B cell (primary cell): ENCODE measurements around the gene SPSB1. TPM values are rescaled to one million over a fixed set of nuclear protein-coding genes. Genes with fewer than 3 reads are reported as not detected.

ENCODE experiments used
- ATAC-seq: fragments of 200-7000 bp; cut with Tn5 transposase; one replicate; pipeline ENCODE4 v1.10.0; 2021; ENCODE audit warnings: low read depth, mild to moderate bottlenecking, moderate number of reproducible peaks, moderate library complexity
- CTCF ChIA-PET: fragments of 350-600 bp; sonication (Branson Sonifier 250); formaldehyde crosslinking; loops from one replicate; lab custom pipeline; 2021; ENCODE audit warnings: antibody characterized with exemption, inconsistent platforms; lab: Charles Lee
- POLR2A ChIA-PET: fragments of 350-600 bp; sonication (Branson Sonifier 250); formaldehyde crosslinking; loops from one replicate; lab custom pipeline; 2021; ENCODE audit warnings: antibody characterized with exemption; lab: Charles Lee
- DNase-seq: peaks from one replicate; pipeline ENCODE4 v3.0.0; 2013
- H2AFZ ChIP-seq: 2 replicates; pipeline ENCODE4 v1.6.1; 2012; ENCODE audit warnings: mild to moderate bottlenecking, low read depth, low read length; ENCODE audit not compliant: insufficient read depth, poor library complexity, severe bottlenecking
- H3K27ac ChIP-seq, 2 donors: 1 replicate in 1 of 2; 2 replicates in 1 of 2; pipeline ENCODE4 v1.5.1; 2012 to 2013; ENCODE audit warnings: low read length in 2 of 2, mild to moderate bottlenecking in 2 of 2, moderate library complexity in 1 of 2
- H3K27me3 ChIP-seq, 4 experiments: fragments of 200-600 bp in 1 of 4; sonication (generic) in 1 of 4; replicated peaks in 1 of 4; 1 replicate in 2 of 4; 2 replicates in 2 of 4; pipeline versions ENCODE4 v1.6.1 to v1.7.0; 2013 to 2016; ENCODE audit warnings: low read length in 3 of 4, mild to moderate bottlenecking in 2 of 4, mixed read lengths in 1 of 4, moderate library complexity in 1 of 4; ENCODE audit not compliant: insufficient read depth in 4 of 4, control insufficient read depth in 3 of 4; ENCODE audit errors: control extremely low read depth in 1 of 4
- H3K36me3 ChIP-seq, 2 experiments: replicated peaks in 1 of 2; 1 replicate in 1 of 2; 2 replicates in 1 of 2; pipeline versions ENCODE4 v1.6.1 to v1.7.1; 2013; ENCODE audit warnings: low read length in 1 of 2; ENCODE audit not compliant: insufficient read depth in 2 of 2, control insufficient read depth in 1 of 2; ENCODE audit errors: control extremely low read depth in 1 of 2, extremely low read depth in 1 of 2
- H3K4me1 ChIP-seq, 2 donors: fragments of 200-600 bp in 1 of 2; sonication (generic) in 1 of 2; 1 replicate in 1 of 2; 2 replicates in 1 of 2; pipeline versions ENCODE4 v1.5.1 to v1.6.1; 2013 to 2017; ENCODE audit warnings: low read length in 2 of 2; ENCODE audit not compliant: control insufficient read depth in 2 of 2, insufficient read depth in 2 of 2
- H3K4me2 ChIP-seq: replicated peaks from 2 replicates; pipeline ENCODE3; 2012; ENCODE audit warnings: mild to moderate bottlenecking, low read depth, low read length; ENCODE audit not compliant: poor library complexity, severe bottlenecking
- H3K4me3 ChIP-seq, 5 experiments: fragments of 200-600 bp in 1 of 5; sonication (generic) in 1 of 5; 1 replicate in 3 of 5; 2 replicates in 2 of 5; pipeline versions ENCODE4 v1.5.1 to v1.7.0; 2011 to 2016; ENCODE audit warnings: low read length in 4 of 5, mild to moderate bottlenecking in 4 of 5, low read depth in 2 of 5, control low read depth in 1 of 5, moderate library complexity in 1 of 5; ENCODE audit not compliant: insufficient read depth in 1 of 5; ENCODE audit errors: control extremely low read depth in 1 of 5, extremely low read depth in 1 of 5
- H3K79me2 ChIP-seq: fragments of 200-600 bp; sonication (generic); one replicate; pipeline ENCODE4 v1.6.0; 2016; ENCODE audit warnings: low read length; ENCODE audit not compliant: control insufficient read depth, insufficient read depth
- H3K9ac ChIP-seq: fragments of 200-600 bp; sonication (generic); 2 replicates; pipeline ENCODE4 v1.6.1; 2017; ENCODE audit warnings: mild to moderate bottlenecking, low read length, moderate library complexity
- H3K9me3 ChIP-seq, 3 donors: one replicate each; pipeline versions ENCODE4 v1.6.1 to v1.7.1; 2013; ENCODE audit warnings: low read length in 2 of 3; ENCODE audit not compliant: control insufficient read depth in 2 of 3, insufficient read depth in 1 of 3; ENCODE audit errors: control extremely low read depth in 1 of 3
- H4K20me1 ChIP-seq: 2 replicates; pipeline ENCODE4 v1.6.0; 2012; ENCODE audit warnings: mild to moderate bottlenecking, low read length; ENCODE audit not compliant: insufficient read depth, control insufficient read depth, poor library complexity, severe bottlenecking
- H3K27ac Mint-ChIP-seq: one replicate; pipeline ENCODE4 v1.8.0; 2021; ENCODE audit warnings: mixed read lengths
- H3K27me3 Mint-ChIP-seq: one replicate; pipeline ENCODE4 v1.8.0; 2021; ENCODE audit warnings: mixed read lengths
- H3K4me1 Mint-ChIP-seq: one replicate; pipeline ENCODE4 v1.8.0; 2021; ENCODE audit warnings: mixed read lengths
- H3K4me3 Mint-ChIP-seq: one replicate; pipeline ENCODE4 v1.8.0; 2021; ENCODE audit warnings: mixed read lengths
- H3K9me3 Mint-ChIP-seq: one replicate; pipeline ENCODE4 v1.8.0; 2022; ENCODE audit warnings: mixed read lengths; ENCODE audit not compliant: insufficient read depth
- EZH2 ChIP-seq: IDR thresholded peaks from 2 replicates; pipeline ENCODE4 v1.6.1; 2012; ENCODE audit warnings: borderline replicate concordance, low read depth, mild to moderate bottlenecking, moderate library complexity, low read length; ENCODE audit not compliant: insufficient read depth, poor library complexity, severe bottlenecking
- WGBS: methylation state at CpG from one replicate; pipeline ENCODE4 v1.1.5; 2013; ENCODE audit warnings: missing lambda C conversion rate; ENCODE audit not compliant: insufficient coverage; 5-methylcytosine and 5-hydroxymethylcytosine counted together
- intact Hi-C: fragments of 100-400 bp; cut with micrococcal nuclease; formaldehyde crosslinking; loops from one replicate; pipeline ENCODE4 v1.10.0; 2022
- polyA plus RNA-seq: library from polyadenylated mRNA; depleted of rRNA; stranded (reverse); fragments of >200 nt; gene quantifications from 2 replicates; pipeline ENCODE4 v1.2.3, GENCODE V29; 2012
- total RNA-seq, 2 donors: library from RNA; stranded (reverse); fragments of 120-200 nt in 1 of 2; gene quantifications; 1 replicate in 1 of 2; 2 replicates in 1 of 2; pipeline versions ENCODE4 v1.2.3 to v1.2.4, GENCODE V29; 2013 to 2022
- TF ChIP-seq, protein P1 (sequence below): fragments of 200-600 bp; IDR thresholded peaks from one replicate; pipeline ENCODE4 v1.8.0; 2022; ENCODE audit warnings: antibody characterized with exemption, mild to moderate bottlenecking

Gene SPSB1
- total and polyA plus RNA-seq, 2 donors (not counting 1 experiment from before 2014, with no cell fraction given): 1.7 to 9.4 TPM

DNA sequence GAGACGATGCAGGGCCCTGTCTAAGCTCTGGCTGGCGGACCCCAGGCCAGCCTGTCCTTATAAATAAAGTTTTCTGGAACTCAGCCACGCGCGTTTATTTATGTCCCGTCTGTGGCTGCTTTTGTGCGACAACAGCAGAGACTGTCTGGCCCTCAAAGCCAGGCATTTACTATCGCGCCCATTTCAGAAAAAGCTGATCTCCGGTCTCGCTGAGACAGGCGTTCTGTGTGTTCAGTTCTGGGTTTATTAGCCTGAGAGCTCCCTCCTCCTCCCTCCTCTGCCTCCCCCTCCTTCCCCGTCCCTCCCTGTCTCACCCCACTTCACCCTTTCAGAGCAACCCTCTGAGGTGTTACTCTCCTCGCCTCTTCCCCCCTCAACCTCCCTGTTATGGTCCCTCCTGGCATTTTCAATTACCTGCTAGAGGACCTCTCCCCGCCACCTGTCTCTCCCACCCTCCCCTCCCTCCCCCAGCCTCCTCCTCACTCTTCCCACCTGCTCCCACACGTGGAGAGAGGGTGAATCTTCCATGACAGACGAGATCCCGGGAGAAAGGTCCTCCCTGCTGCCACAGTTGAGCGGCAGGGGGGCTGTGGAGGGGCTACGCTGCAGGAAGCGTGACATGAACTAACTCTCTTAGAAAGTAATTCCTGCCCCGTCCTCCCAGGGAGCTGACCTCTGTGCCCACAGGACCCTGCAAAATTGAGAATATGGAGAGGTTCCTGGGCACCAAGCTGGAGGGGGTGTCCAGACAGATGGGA lies 59.9 kb downstream of the SPSB1 start:
- Histone ChIP-seq H3K27ac (no peak overlapping the region), H3K4me3 (no peak overlapping the region), H3K27me3 (no peaks in the 10 kb centered on the region), H3K79me2 (peaks cover 49% of the 10 kb centered on the region), H3K4me1 (no peaks in the 10 kb centered on the region), H3K4me2 (no peak overlapping the region), H2AFZ (no peak overlapping the region), H3K9ac (no peak overlapping the region), H4K20me1 (no peaks in the 10 kb centered on the region), H3K9me3 (peaks cover 0 to 7% (median 0%) of the 10 kb centered on the region in 3 donors), H3K36me3 (peaks cover 0 to 11% of the 10 kb centered on the region in 2 experiments)
- Mint-ChIP-seq H3K4me3 (no peak overlapping the region), H3K27me3 (no peaks in the 10 kb centered on the region), H3K9me3 (no peaks in the 10 kb centered on the region), H3K27ac (no peak overlapping the region), H3K4me1 (no peaks in the 10 kb centered on the region)
- ATAC-seq: no peak
- intact Hi-C loops: no loop called here
- 95% methylated on average over 16 of the region's 22 CpGs for WGBS
- no peak for DNase-seq
- TF ChIP-seq, protein P1, sequence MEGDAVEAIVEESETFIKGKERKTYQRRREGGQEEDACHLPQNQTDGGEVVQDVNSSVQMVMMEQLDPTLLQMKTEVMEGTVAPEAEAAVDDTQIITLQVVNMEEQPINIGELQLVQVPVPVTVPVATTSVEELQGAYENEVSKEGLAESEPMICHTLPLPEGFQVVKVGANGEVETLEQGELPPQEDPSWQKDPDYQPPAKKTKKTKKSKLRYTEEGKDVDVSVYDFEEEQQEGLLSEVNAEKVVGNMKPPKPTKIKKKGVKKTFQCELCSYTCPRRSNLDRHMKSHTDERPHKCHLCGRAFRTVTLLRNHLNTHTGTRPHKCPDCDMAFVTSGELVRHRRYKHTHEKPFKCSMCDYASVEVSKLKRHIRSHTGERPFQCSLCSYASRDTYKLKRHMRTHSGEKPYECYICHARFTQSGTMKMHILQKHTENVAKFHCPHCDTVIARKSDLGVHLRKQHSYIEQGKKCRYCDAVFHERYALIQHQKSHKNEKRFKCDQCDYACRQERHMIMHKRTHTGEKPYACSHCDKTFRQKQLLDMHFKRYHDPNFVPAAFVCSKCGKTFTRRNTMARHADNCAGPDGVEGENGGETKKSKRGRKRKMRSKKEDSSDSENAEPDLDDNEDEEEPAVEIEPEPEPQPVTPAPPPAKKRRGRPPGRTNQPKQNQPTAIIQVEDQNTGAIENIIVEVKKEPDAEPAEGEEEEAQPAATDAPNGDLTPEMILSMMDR: no peak
- TF ChIP-seq EZH2: no peak
- ChIA-PET POLR2A (no interaction called here), CTCF (interaction anchor here (1.2 kb wide), 1 partner anchor 138 kb away, joined by 3 read pairs; no protein-coding TSS in a partner anchor)

DNA sequence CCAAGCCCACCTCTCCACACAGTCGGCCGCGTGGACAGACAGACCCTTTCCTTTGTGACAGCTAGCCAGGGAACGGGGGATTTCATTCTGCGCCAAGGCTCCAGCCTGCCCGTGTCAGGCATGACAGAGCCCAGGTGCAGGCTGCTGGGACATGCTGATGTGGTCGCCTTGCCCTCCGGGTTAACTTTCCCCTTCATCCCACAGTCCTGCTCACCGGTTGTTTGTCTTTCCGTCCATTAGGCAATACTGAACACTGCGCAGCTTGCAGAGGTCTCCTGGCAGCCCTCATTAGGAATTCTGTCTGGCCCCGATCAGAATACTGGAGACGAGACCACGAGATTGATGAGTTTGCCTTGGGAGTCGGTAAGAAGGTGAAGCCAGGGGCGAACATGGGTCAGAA lies 62.8 kb downstream of the SPSB1 start:
- WGBS: 98% methylated on average over 16 of the region's 16 CpGs
- Mint-ChIP-seq H3K4me3 (no peak overlapping the region), H3K9me3 (no peaks in the 10 kb centered on the region), H3K27me3 (no peaks in the 10 kb centered on the region), H3K27ac (no peak overlapping the region), H3K4me1 (peaks cover 3% of the 10 kb centered on the region)
- Histone ChIP-seq H3K27ac (no peak overlapping the region), H3K9me3 (peaks cover 0 to 4% (median 0%) of the 10 kb centered on the region in 3 donors), H3K27me3 (no peaks in the 10 kb centered on the region), H3K4me2 (no peak overlapping the region), H3K79me2 (peaks cover 30% of the 10 kb centered on the region), H3K9ac (no peak overlapping the region), H3K4me1 (no peaks in the 10 kb centered on the region), H2AFZ (no peak overlapping the region), H4K20me1 (no peaks in the 10 kb centered on the region), H3K4me3 (no peak overlapping the region), H3K36me3 (peaks cover 0 to 14% of the 10 kb centered on the region in 2 experiments)
- ATAC-seq: no peak
- TF ChIP-seq EZH2: no peak
- TF ChIP-seq, protein P1: no peak
- intact Hi-C loops: no loop called here
- ChIA-PET POLR2A (no interaction called here), CTCF (no interaction called here)
- no peak for DNase-seq
